Measurements from ENCODE around the gene CDK5RAP2. TPM values are rescaled to one million over a fixed set of nuclear protein-coding genes. Genes with fewer than 3 reads are reported as not detected.

Gene CDK5RAP2
- total and polyA plus RNA-seq, 2 experiments from 2014 or later, result 52.6 to 77.0 TPM

DNA sequence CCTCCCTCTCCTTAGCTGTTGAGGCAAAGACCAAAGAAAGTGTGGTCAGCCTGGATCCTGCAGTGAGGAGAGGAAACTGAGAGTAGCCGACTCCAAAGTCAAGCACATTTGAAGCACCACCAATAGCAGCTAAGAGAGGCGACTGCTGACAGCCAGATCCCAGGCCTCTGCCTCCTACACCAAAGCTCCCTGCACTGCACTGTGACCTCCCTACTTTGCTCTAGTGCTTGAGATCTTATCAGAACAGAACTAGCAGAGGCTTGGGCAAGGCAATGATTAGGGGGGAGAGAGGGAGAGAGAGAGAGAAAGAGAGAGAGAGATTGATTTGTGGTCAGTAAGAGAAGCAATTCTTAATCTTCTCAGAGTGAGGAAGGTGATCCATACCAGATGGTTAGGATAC, 216.3 kb downstream of the CDK5RAP2 start:
- Histone ChIP-seq H2AFZ (no peak overlapping the region), H3K36me3 (ENCODE audit: low read depth) (no peaks in the 10 kb centered on the region), H3K4me3 (no peak overlapping the region), H3K9ac (no peak overlapping the region), H4K20me1 (ENCODE audit: insufficient read depth) (no peaks in the 10 kb centered on the region), H3K9me3 (ENCODE audit: low read depth) (no peaks in the 10 kb centered on the region), H3F3A (ENCODE audit: insufficient read depth) (peaks cover 16% of the 10 kb centered on the region), H3K79me2 (ENCODE audit: insufficient read depth) (no peaks in the 10 kb centered on the region), H3K9me2 (ENCODE audit: insufficient read depth) (no peaks in the 10 kb centered on the region), H3K4me2 (ENCODE audit: unreplicated experiment) (no peak overlapping the region), H3K27ac (no peak overlapping the region), H3K27me3 (replicated peaks; ENCODE audit: insufficient read depth) (no peaks in the 10 kb centered on the region), H3K4me1 (ENCODE audit: insufficient read depth) (peaks cover 15% of the 10 kb centered on the region)
- DNase-seq, result no peak
- in situ Hi-C loops (cut with MboI), result no loop called here
- TF ChIP-seq EZH2phosphoT487 (IDR thresholded peaks at IDR 0.05; ENCODE audit: insufficient read depth, low read depth), result no peak
- no peak for TF ChIP-seq EZH2 (IDR thresholded peaks at IDR 0.05; ENCODE audit: insufficient read depth, poor library complexity, severe bottlenecking)
- 62 to 66% methylated on average over 2 of the region's 2 CpGs for WGBS, 2 experiments (ENCODE audit: low coverage in 1 of 2, low lambda C conversion rate in 2 of 2, missing lambda C conversion rate in 2 of 2)

DNA sequence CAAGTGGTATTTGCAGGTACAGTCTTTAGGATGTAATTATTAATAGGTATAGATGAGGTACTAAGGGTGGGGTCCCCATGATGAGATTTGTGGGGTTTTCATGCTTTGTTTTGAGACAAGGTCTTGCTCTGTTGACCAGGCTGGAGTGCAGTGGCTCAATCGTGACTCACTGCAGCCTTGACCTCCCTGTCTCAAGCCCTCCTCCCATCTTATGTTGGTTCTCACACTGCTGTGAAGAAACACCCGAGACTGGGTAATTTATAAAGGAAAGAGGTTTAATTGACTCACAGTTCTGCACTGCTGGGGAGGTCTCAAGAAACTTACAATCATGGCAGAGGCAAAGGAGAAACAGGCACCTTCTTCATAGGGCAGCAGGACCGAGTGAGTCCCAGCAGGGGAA, 217.5 kb downstream of the CDK5RAP2 start:
- Histone ChIP-seq H3K4me2 (ENCODE audit: unreplicated experiment) (no peak overlapping the region), H3K9ac (no peak overlapping the region), H3K27ac (no peak overlapping the region), H4K20me1 (ENCODE audit: insufficient read depth) (no peaks in the 10 kb centered on the region), H3K36me3 (ENCODE audit: low read depth) (no peaks in the 10 kb centered on the region), H3K79me2 (ENCODE audit: insufficient read depth) (no peaks in the 10 kb centered on the region), H3K9me2 (ENCODE audit: insufficient read depth) (no peaks in the 10 kb centered on the region), H3K9me3 (ENCODE audit: low read depth) (no peaks in the 10 kb centered on the region), H3K27me3 (replicated peaks; ENCODE audit: insufficient read depth) (no peaks in the 10 kb centered on the region), H2AFZ (no peak overlapping the region), H3K4me1 (ENCODE audit: insufficient read depth) (peaks cover 15% of the 10 kb centered on the region), H3F3A (ENCODE audit: insufficient read depth) (peaks cover 16% of the 10 kb centered on the region), H3K4me3 (no peak overlapping the region)
- in situ Hi-C loops (cut with MboI), result no loop called here
- TF ChIP-seq EZH2phosphoT487 (IDR thresholded peaks at IDR 0.05; ENCODE audit: insufficient read depth, low read depth), result no peak
- no peak for TF ChIP-seq EZH2 (IDR thresholded peaks at IDR 0.05; ENCODE audit: insufficient read depth, poor library complexity, severe bottlenecking)
- WGBS, 2 experiments (ENCODE audit: low coverage in 1 of 2, low lambda C conversion rate in 2 of 2, missing lambda C conversion rate in 2 of 2), result 59 to 60% methylated on average over 3 of the region's 3 CpGs
- DNase-seq, result peak; percentile 28

DNA sequence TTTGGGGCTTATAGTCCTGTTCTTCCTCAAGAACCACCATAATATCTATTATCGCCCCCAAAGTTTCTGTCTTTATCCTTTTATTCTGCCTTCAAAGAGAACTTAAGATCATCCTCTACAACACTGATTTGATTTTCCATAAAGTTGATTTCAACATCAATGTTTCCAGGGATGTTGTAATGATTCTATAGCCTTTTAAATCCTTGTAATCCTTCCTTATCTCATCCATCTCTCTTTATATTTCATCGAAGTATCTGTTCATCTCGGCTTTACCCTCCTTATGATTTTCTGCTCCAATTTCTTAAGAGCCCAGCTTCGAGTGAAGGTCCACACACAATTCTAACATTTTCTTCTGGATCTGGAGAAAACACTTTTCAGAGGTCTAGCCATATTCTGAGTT, 218.4 kb downstream of the CDK5RAP2 start:
- Histone ChIP-seq H3K4me1 (ENCODE audit: insufficient read depth) (peaks cover 10% of the 10 kb centered on the region), H3K9ac (no peak overlapping the region), H3K4me3 (no peak overlapping the region), H3K9me3 (ENCODE audit: low read depth) (no peaks in the 10 kb centered on the region), H3F3A (ENCODE audit: insufficient read depth) (peaks cover 10% of the 10 kb centered on the region), H3K4me2 (ENCODE audit: unreplicated experiment) (no peak overlapping the region), H3K27me3 (replicated peaks; ENCODE audit: insufficient read depth) (no peaks in the 10 kb centered on the region), H3K79me2 (ENCODE audit: insufficient read depth) (no peaks in the 10 kb centered on the region), H3K36me3 (ENCODE audit: low read depth) (no peaks in the 10 kb centered on the region), H2AFZ (no peak overlapping the region), H4K20me1 (ENCODE audit: insufficient read depth) (no peaks in the 10 kb centered on the region), H3K9me2 (ENCODE audit: insufficient read depth) (no peaks in the 10 kb centered on the region), H3K27ac (no peak overlapping the region)
- in situ Hi-C loops (cut with MboI), result no loop called here
- DNase-seq, result no peak
- TF ChIP-seq EZH2 (IDR thresholded peaks at IDR 0.05; ENCODE audit: insufficient read depth, poor library complexity, severe bottlenecking), result no peak
- TF ChIP-seq EZH2phosphoT487 (IDR thresholded peaks at IDR 0.05; ENCODE audit: insufficient read depth, low read depth), result no peak
- 89 to 95% methylated on average over 4 of the region's 4 CpGs for WGBS, 2 experiments (ENCODE audit: low coverage in 1 of 2, low lambda C conversion rate in 2 of 2, missing lambda C conversion rate in 2 of 2)

DNA sequence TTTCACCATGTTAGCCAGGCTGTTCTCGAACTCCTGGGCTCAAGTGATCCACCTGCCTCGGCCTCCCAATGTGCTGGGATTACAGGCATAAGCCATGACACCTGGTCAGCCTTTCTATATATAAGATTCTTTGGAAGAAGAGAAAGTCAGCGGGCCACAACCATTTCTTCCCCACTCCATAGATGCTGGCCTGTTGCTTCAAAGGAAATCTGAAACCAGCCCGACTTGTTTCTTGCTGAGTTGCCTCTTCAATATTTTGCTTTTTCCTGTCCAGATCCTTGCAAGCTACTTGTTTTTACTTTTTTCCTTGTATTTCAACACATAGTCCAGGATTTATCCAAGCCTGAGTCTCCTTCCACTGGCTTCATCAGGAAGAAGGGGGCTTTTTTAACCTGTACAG, 219.5 kb downstream of the CDK5RAP2 start:
- no peak for DNase-seq
- H3K27ac ChIP-seq, result no peak overlapping the region
- H2AFZ ChIP-seq, result no peak overlapping the region
- no peaks in the 10 kb centered on the region for H4K20me1 ChIP-seq (ENCODE audit: insufficient read depth)
- no peaks in the 10 kb centered on the region for H3K36me3 ChIP-seq (ENCODE audit: low read depth)
- H3K9me2 ChIP-seq (ENCODE audit: insufficient read depth), result no peaks in the 10 kb centered on the region
- no peak overlapping the region for H3K4me3 ChIP-seq
- no peaks in the 10 kb centered on the region for H3K9me3 ChIP-seq (ENCODE audit: low read depth)
- 91 to 93% methylated on average over 4 of the region's 4 CpGs for WGBS, 2 experiments (ENCODE audit: low coverage in 1 of 2, low lambda C conversion rate in 2 of 2, missing lambda C conversion rate in 2 of 2)
- no peak overlapping the region for H3K4me2 ChIP-seq (ENCODE audit: unreplicated experiment)
- in situ Hi-C loops (cut with MboI), result no loop called here
- H3K4me1 ChIP-seq (ENCODE audit: insufficient read depth), result no peaks in the 10 kb centered on the region
- H3F3A ChIP-seq (ENCODE audit: insufficient read depth), result 0 out of 2 replicates have a peak, but pooled peaks cover under 1% of the 10 kb centered on the region
- H3K9ac ChIP-seq, result no peak overlapping the region
- H3K79me2 ChIP-seq (ENCODE audit: insufficient read depth), result no peaks in the 10 kb centered on the region
- TF ChIP-seq EZH2 (IDR thresholded peaks at IDR 0.05; ENCODE audit: insufficient read depth, poor library complexity, severe bottlenecking), result no peak
- no peak for TF ChIP-seq EZH2phosphoT487 (IDR thresholded peaks at IDR 0.05; ENCODE audit: insufficient read depth, low read depth)
- H3K27me3 ChIP-seq (replicated peaks; ENCODE audit: insufficient read depth), result no peaks in the 10 kb centered on the region

DNA sequence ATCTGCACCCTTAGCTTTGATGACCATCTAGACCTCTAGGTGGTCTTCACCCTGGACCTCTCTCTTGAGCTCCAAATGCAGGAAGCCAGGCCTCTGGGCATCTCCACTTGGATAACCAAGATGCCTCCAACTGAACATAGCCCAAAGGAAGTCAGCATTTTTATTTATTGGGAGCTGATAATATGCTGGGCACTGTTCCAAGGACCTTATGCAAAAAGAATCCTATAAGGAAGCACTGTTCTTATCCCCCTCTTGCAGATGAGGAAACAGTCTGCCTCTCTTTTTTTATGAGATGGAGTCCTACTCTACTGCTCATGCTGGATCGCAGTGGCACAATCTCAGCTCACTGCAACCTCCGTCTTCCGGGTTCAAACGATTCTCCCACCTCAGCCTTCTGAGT, 219.9 kb downstream of the CDK5RAP2 start:
- 86 to 95% methylated on average over 4 of the region's 4 CpGs for WGBS, 2 experiments (ENCODE audit: low coverage in 1 of 2, low lambda C conversion rate in 2 of 2, missing lambda C conversion rate in 2 of 2)
- DNase-seq, result no peak

More for the DNA sequence above, 219.9 kb downstream of the CDK5RAP2 start:
- H2AFZ ChIP-seq, result no peak overlapping the region
- H3K27ac ChIP-seq, result no peak overlapping the region
- H3K9me3 ChIP-seq (ENCODE audit: low read depth), result no peaks in the 10 kb centered on the region
- TF ChIP-seq EZH2 (IDR thresholded peaks at IDR 0.05; ENCODE audit: insufficient read depth, poor library complexity, severe bottlenecking) (no peak), EZH2phosphoT487 (IDR thresholded peaks at IDR 0.05; ENCODE audit: insufficient read depth, low read depth) (no peak)
- no peaks in the 10 kb centered on the region for H3K79me2 ChIP-seq (ENCODE audit: insufficient read depth)
- in situ Hi-C loops (cut with MboI), result no loop called here
- H3K4me1 ChIP-seq (ENCODE audit: insufficient read depth), result no peaks in the 10 kb centered on the region
- no peak overlapping the region for H3K4me3 ChIP-seq
- no peak overlapping the region for H3K9ac ChIP-seq
- H3F3A ChIP-seq (ENCODE audit: insufficient read depth), result no peaks in the 10 kb centered on the region
- H3K9me2 ChIP-seq (ENCODE audit: insufficient read depth), result no peaks in the 10 kb centered on the region
- no peaks in the 10 kb centered on the region for H4K20me1 ChIP-seq (ENCODE audit: insufficient read depth)
- no peaks in the 10 kb centered on the region for H3K27me3 ChIP-seq (replicated peaks; ENCODE audit: insufficient read depth)
- H3K36me3 ChIP-seq (ENCODE audit: low read depth), result no peaks in the 10 kb centered on the region
- H3K4me2 ChIP-seq (ENCODE audit: unreplicated experiment), result no peak overlapping the region
